Forelimb muscle (tissue), 1 donor: ENCODE results near the gene ZNF526. TPM values are rescaled to one million over a fixed set of nuclear protein-coding genes. Genes with fewer than 3 reads are reported as not detected.
A peak's percentile ranks its signal among the peaks of the same experiment; 100 is the strongest.
"Not testable (repeated sequence)": the region's sequence is repeated elsewhere in the genome, so short reads cannot be mapped to it uniquely, and the experiment has no call there.

Experiments
- DNase-seq: peaks from one replicate; pipeline ENCODE4 v3.0.0-alpha.2; 2013; ENCODE audit warnings: low read depth
- polyA plus RNA-seq: library from polyadenylated mRNA; unstranded; fragments of 120-200 nt; gene quantifications from one replicate; pipeline ENCODE4 v1.2.1, GENCODE V29; 2013; ENCODE audit not compliant: insufficient read length

The ZNF526 gene
- polyA plus RNA-seq, 1 donor, result 5.1 TPM

- not testable (repeated sequence) for DNase-seq
These were observed 37.7 kb downstream of the ZNF526 start for GRCh38 chr19:42257842-42258241.

GRCh38 chr19:42261763-42262162 is 41.7 kb downstream of the ZNF526 start:
- DNase-seq, result no peak

GRCh38 chr19:42266105-42266504 is 46.0 kb downstream of the ZNF526 start:
- not testable (repeated sequence) for DNase-seq

DNA sequence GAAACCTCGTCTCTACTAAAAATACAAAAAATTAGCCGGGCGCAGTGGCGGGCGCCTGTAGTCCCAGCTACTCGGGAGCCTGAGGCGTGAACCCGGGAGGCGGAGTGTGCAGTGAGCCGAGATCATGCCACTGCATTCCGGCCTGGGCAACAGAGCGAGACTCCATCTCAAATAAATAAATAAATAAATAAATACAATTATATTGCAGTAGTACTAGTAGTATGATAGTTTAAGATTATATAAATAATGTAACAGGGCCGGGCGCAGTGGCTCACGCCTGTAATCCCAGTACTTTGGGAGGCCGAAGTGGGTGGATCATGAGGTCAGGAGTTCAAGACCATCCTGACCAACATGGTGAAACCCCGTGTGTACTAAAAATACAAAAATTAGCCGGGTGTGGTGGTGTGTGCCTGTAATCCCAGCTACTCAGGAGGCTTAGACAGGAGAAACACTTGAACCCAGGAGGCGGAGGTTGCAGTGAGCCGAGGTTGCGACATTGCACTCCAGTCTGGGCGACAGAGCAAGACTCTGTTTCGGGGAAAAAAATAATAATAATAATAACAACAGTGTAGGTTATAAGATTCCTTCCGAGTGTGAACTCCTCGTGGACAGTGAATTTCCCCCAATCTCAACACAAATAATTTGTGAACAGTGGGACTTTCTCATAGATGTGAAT is 47.0 kb downstream of the ZNF526 start:
- DNase-seq, result not testable (repeated sequence)

DNA sequence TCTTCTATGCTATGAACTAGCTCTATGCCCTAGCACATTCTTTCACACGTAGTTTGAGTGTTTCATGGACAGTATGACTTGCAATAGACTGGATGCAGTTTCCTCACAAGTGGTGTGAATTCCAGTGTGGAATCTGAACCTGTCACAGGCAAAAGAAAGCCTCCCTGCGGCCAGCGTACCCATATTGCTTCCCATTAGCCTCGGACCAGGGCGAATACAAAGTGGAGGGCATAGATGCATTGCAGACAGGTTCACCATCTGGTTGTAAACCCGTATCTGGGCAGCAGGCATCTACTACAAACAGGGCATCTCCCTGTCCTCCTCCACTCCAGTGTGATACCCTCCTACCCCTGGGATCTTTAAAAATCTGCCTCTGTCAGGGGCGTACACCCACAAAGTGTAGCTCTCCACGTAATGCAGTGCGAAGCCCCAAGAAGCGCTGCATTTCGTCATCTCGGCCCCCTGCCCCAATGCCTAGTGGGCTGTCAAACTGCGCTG is 47.6 kb downstream of the ZNF526 start:
- DNase-seq, result no peak

DNA sequence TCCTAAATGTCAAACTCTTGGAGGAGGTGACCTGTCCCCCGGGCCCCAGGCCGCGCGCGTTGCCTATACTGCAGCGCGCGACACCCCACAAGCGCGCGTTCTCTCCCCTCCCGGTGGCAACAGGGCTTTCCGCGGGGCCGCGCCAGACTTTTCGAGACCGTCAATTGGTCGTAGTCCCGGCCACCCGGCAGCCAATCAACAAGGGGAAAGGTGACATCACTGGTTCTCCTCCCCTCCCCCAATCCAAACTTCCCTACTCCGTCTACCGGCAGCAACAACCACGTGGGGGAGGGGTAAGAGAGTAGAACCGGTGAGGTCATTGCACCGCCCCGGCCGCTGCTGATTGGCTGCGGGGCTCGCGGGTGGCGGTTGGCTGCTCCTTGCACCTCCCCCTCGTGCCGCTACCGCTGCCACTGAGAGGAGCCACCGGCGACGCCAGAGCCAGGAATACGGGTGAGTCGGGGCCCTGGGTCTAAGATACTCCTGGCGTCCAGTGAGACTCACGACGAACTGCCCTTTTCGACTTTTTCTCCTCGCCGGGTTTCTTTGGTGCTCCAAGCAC is 48.1 kb downstream of the ZNF526 start:
- DNase-seq, result peak; percentile 99

DNA sequence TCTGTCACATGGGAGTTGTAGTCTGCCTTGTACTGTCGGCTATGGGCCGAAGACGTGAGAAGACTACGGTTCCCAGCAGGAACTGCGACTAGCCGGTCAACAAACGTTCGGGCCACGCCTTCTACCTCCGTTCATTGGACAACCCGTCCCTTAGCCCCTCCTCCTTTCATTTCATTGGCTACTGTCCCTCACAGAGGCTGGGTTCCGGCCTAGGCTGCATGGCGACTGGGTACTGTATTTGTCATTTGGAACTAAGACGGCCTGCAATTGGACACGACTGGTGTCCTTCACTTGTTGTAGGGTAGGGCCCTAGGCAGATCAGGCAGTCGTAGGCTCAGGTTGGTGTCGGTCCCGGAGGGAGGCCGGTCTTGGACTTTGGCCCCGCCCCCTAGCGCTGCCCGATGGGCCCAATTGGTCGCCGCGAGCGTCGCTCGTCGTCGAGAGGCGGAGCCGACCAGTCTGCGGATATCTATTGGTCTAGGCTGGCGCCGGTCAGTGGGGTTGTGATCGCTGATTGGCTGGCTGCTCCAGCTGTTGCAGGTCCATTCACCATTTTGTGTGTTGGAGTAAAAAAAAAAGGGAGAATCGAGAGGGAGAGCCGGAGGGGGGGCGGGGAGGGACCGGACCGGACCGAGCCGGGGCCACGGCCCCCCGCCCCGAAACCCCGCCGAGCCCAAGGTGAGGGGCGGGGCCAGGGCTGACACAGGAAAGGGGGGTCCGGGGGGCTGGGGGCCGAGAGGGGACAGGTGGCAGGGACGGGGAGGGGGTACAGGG is 48.8 kb downstream of the ZNF526 start, which contains the start of gene CIC:
CIC (plus strand) TSS at position 549 of the 774 bp plus-strand sequence. CDS start 2,532 bp downstream, outside the sequence.
- DNase-seq, result peak; percentile 100

DNA sequence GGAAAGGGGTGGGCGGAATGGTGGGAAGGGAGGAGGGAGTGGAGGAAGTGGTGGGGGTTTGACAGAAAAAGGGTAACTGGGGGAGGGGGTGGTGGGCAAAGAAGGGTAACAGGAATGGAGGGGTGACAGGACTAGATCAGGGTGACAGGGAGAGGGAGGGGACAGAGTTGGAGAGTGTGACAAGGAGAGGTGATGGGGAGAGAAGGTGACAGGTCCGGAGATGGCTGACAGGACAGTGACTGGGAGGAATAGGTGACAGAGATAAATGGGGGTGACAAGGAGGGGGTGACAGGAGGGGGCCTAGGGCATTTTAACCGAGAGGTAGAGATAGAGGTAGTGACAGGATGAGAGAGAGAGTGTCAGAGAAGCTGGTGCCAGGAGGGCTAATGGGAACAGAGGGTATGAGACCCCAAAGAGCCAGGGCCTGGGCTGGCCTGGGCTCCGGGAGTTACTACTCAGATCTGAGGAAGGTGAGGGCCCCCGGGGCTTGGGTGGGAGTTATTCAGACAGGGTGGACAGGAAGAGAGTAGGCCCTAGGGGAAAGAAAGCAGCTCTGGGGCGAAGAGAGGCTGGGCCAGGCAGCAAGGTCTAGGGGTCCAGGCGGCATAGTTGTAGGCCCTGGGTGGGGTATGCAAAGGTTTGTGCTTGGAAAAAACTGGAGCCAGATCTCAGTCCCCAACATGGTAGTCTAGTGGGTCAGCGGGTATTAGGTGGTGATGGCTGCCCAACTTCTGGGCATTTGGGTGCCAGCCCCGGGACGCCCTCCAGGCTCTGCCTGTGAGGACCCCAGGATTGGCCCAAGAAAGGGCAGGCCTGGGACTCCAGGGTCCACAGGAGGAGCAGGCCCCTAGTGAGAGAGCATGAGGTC is 49.6 kb downstream of the ZNF526 start:
- no peak for DNase-seq

DNA sequence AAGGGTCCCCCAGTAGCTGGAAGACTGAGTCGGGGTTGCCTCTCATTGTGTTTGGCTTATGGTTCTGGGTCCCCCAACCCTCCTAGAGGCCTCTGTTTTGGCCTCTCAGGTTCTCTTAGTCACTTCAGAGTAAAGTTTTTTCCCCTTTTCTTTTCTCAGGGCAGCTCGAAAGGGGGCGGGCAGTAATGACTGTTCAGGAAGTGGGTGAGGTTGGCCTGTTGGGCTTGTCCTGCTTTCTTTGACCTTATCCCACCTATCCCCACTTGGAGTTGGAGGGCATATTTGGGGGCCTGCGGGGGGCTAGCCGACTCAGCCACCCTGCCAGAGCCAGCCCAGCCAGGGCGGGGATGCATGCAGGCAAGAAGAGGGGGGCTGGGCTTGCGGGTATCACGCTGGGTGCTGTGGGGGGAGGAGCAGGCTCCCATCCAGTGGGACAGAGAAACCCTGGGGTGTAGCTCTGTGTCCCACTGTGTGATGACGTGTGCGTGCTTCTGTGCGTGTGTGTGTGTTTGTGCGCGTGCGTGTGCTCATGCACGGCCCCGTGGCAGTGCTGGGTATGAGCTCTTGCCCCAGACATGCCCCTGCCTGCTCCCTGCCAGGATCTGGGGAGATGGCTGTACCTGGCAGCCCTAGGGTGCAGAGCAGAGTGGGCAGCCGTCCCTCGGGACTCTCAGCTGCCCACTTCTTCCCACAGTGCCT is 50.4 kb downstream of the ZNF526 start:
- DNase-seq, result no peak

DNA sequence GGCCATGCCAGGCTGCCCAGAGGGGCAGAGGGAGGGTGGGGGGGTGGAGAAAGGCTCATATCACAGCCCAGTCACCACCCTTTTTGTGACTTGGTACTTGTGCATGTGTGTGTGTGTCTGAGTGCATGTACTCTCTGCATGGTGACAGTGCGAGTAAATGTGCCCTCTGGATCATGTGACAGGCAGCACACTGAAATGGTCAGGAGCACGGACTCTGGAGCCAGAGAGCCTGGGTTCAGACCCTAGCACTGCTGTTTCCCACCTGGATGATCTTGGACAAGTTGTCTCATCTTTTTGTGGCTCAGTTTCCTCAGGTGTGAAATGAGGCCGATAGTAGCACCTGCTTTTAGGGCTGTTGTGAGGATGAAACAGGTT is 50.9 kb downstream of the ZNF526 start:
- no peak for DNase-seq

DNA sequence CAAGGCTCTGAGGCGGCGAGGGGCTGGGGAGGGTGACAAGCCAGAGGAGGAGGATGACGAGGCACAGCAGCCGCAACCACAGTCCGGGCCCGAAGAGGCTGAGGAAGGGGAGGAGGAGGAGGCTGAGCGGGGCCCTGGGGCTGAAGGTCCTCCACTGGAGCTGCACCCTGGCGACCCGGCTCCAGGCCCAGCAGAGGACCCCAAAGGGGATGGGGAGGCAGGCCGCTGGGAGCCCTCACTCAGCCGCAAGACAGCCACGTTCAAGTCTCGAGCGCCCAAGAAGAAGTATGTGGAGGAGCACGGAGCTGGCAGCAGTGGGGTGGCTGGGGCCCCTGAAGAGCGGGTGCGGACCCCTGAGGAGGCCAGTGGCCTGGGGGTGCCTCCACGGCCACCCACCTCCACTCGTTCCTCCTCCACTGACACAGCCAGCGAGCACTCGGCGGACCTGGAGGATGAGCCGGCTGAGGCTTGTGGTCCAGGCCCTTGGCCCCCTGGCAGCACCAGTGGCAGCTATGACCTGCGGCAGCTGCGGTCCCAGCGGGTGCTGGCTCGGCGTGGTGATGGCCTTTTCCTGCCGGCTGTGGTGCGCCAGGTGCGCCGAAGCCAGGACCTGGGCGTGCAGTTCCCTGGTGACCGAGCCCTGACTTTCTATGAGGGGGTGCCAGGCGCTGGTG is 51.9 kb downstream of the ZNF526 start:
- DNase-seq, result no peak

DNA sequence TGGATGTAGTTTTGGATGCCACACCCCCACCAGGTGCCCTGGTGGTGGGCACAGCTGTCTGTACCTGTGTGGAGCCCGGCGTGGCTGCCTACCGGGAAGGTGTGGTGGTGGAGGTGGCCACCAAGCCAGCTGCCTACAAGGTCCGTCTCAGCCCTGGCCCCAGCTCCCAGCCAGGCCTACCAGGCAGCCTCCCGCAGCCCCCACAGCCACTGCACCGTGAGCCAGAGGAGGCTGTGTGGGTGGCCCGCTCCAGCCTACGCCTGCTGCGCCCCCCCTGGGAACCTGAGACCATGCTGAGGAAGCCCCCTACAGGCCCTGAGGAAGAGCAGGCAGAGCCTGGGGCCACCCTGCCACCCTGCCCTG is 52.4 kb downstream of the ZNF526 start:
- no peak for DNase-seq

- DNase-seq, result no peak
These were observed 52.9 kb downstream of the ZNF526 start for GRCh38 chr19:42272989-42273406.

DNA sequence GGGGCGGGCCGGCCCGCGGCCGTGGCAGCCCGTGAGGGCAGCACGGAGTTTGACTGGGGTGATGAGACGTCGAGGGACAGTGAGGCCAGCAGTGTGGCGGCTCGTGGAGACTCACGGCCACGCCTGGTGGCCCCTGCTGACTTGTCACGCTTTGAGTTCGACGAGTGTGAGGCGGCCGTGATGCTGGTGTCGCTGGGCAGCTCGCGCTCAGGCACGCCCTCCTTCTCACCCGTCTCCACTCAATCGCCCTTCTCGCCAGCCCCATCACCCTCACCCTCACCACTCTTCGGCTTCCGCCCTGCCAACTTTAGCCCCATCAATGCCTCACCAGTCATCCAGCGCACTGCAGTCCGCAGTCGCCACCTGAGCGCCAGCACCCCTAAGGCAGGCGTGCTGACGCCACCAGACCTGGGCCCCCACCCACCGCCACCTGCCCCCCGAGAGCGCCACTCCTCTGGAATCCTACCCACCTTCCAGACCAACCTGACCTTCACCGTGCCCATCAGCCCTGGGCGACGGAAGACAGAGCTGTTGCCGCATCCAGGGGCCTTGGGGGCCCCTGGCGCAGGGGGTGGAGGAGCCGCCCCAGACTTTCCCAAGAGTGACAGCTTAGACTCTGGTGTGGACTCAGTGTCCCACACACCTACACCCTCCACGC is 53.4 kb downstream of the ZNF526 start:
- DNase-seq, result no peak

DNA sequence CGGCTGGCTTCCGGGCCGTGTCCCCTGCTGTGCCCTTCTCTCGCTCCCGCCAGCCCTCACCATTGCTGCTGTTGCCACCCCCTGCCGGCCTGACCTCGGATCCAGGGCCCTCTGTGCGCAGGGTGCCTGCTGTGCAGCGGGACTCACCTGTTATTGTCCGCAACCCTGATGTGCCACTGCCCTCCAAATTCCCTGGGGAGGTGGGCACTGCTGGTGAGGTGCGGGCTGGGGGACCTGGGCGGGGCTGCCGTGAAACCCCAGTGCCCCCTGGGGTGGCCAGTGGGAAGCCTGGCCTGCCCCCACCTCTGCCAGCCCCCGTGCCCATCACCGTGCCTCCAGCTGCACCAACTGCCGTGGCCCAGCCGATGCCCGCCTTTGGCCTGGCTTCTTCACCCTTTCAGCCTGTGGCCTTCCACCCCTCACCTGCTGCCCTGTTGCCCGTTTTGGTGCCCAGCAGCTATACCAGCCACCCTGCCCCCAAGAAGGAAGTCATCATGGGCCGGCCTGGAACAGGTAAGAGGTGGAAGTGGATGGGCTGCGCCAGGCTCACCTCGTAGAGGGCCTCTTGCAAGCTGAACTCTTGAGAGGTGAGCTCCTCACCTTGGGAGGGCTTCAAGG is 54.1 kb downstream of the ZNF526 start:
- DNase-seq, result no peak

GRCh38 chr19:42275103-42275502 is 55.0 kb downstream of the ZNF526 start:
- no peak for DNase-seq

- DNase-seq, result no peak
These were observed 55.4 kb downstream of the ZNF526 start for GRCh38 chr19:42275517-42275916.

DNA sequence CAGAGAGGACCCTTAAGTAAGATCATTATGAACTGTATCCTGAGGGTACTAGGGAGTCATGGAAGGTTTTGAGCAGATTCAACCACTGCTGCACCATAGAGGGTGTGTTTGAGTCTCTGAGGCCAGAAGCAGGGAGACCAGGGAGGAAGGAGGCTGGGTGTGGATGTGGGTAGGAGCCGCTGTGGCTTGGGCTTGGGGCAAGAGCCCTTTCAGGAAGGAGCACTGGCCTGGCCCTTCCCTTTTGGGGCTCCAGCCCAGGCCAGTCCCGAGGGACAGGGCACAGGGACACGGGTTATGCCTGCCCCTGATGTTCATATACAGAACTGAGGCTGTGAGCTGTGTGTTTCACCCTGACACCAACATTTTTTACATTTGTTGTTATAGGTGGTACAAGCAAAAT is 56.2 kb downstream of the ZNF526 start:
- DNase-seq, result no peak

DNA sequence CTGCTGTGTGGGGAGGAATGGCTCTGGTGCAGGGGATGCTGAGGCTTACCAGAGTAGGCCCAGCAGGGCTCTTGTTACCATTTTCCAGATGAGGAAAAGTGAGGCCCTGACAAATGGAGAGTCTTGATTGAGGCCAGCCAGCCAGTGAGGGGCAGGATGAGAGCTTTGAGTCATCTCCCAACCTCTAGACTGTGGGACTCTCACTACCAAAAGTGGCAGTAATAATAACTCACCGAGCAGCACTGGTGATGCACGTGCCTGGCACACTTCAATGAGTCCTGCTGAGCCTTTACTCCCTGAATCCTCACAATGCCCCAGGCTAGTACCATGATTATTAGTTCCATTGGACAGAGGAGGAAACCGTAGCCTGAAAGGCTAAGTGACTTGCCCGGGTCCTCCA is 56.7 kb downstream of the ZNF526 start:
- no peak for DNase-seq
